ENCODE data around the gene GPATCH3. TPM values are rescaled to one million over a fixed set of nuclear protein-coding genes. Genes with fewer than 3 reads are reported as not detected.

The GPATCH3 gene
- total RNA-seq, 1 donor from 2014 or later: 23.9 TPM

DNA sequence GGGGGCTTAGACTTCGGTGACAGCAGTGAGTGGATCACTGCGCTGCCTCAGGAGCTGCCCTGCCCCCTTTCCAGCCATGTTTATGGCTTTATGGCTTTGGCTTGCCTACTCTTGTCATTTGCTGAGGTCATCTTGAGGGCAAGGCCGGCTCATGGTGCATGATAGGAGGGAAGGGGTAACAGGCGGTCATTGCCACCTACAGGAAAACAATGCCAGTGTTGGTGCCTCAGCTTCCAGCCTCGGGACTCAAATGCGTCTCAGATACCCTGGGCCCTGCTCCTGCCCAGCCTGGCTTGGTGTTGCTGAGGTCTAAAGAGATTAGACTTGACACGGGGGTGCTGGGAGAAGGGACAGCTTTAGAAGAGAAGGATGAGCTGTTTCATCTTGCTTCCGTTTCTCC, 45.5 kb upstream of the GPATCH3 start:
- DNase-seq (ENCODE audit: low spot score, unreplicated experiment): no peak
- Mint-ChIP-seq H3K4me1 (ENCODE audit: low read depth) (peaks cover 17% of the 10 kb centered on the region), H3K4me3 (ENCODE audit: low read depth) (peak overlapping the region; percentile 32), H3K27me3 (no peaks in the 10 kb centered on the region), H3K36me3 (ENCODE audit: insufficient read depth) (peaks cover 31% of the 10 kb centered on the region), H3K9me3 (ENCODE audit: low read depth) (no peaks in the 10 kb centered on the region), H3K27ac (peak overlapping the region; percentile 88)
- TF ChIP-seq, protein P1, sequence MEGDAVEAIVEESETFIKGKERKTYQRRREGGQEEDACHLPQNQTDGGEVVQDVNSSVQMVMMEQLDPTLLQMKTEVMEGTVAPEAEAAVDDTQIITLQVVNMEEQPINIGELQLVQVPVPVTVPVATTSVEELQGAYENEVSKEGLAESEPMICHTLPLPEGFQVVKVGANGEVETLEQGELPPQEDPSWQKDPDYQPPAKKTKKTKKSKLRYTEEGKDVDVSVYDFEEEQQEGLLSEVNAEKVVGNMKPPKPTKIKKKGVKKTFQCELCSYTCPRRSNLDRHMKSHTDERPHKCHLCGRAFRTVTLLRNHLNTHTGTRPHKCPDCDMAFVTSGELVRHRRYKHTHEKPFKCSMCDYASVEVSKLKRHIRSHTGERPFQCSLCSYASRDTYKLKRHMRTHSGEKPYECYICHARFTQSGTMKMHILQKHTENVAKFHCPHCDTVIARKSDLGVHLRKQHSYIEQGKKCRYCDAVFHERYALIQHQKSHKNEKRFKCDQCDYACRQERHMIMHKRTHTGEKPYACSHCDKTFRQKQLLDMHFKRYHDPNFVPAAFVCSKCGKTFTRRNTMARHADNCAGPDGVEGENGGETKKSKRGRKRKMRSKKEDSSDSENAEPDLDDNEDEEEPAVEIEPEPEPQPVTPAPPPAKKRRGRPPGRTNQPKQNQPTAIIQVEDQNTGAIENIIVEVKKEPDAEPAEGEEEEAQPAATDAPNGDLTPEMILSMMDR (IDR thresholded peaks at IDR 0.05; ENCODE audit: unreplicated experiment): no peak

- Mint-ChIP-seq H3K27me3 (no peaks in the 10 kb centered on the region), H3K4me1 (ENCODE audit: low read depth) (peaks cover 17% of the 10 kb centered on the region), H3K27ac (peak overlapping the region; percentile 88), H3K9me3 (ENCODE audit: low read depth) (no peaks in the 10 kb centered on the region), H3K4me3 (ENCODE audit: low read depth) (peak overlapping the region; percentile 32), H3K36me3 (ENCODE audit: insufficient read depth) (peaks cover 30% of the 10 kb centered on the region)
- DNase-seq (ENCODE audit: low spot score, unreplicated experiment): no peak
- TF ChIP-seq, protein P1 (IDR thresholded peaks at IDR 0.05; ENCODE audit: unreplicated experiment): no peak
Measured at GRCh38 chr1:26945138-26945537, 44.9 kb upstream of the GPATCH3 start.

DNA sequence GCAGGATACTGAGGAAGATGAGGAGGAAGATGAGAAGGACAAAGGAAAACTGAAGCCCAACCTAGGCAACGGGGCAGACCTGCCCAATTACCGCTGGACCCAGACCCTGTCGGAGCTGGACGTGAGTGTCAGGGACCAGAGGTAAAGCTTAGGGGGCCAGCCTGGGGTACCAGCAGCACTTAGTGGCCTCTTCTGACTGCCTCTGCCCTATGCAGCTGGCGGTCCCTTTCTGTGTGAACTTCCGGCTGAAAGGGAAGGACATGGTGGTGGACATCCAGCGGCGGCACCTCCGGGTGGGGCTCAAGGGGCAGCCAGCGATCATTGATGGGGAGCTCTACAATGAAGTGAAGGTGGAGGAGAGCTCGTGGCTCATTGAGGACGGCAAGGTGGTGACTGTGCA, 42.4 kb upstream of the GPATCH3 start:
- H3K36me3 Mint-ChIP-seq (ENCODE audit: insufficient read depth): peaks cover 24% of the 10 kb centered on the region
- peaks cover 14% of the 10 kb centered on the region for H3K4me1 Mint-ChIP-seq (ENCODE audit: low read depth)
- H3K9me3 Mint-ChIP-seq (ENCODE audit: low read depth): no peaks in the 10 kb centered on the region
- H3K27me3 Mint-ChIP-seq: no peaks in the 10 kb centered on the region
- H3K4me3 Mint-ChIP-seq (ENCODE audit: low read depth): no peak overlapping the region
- TF ChIP-seq, protein P1 (IDR thresholded peaks at IDR 0.05; ENCODE audit: unreplicated experiment): no peak
- peak overlapping the region; percentile 60 for H3K27ac Mint-ChIP-seq
- no peak for DNase-seq (ENCODE audit: low spot score, unreplicated experiment)

- Mint-ChIP-seq H3K36me3 (ENCODE audit: insufficient read depth) (peaks cover 23% of the 10 kb centered on the region), H3K27ac (peak overlapping the region; percentile 41), H3K9me3 (ENCODE audit: low read depth) (no peaks in the 10 kb centered on the region), H3K4me3 (ENCODE audit: low read depth) (no peak overlapping the region), H3K27me3 (no peaks in the 10 kb centered on the region), H3K4me1 (ENCODE audit: low read depth) (peaks cover 13% of the 10 kb centered on the region)
- TF ChIP-seq, protein P1 (IDR thresholded peaks at IDR 0.05; ENCODE audit: unreplicated experiment): no peak
- DNase-seq (ENCODE audit: low spot score, unreplicated experiment): no peak
Measured at GRCh38 chr1:26941311-26941710, 41.0 kb upstream of the GPATCH3 start.

DNA sequence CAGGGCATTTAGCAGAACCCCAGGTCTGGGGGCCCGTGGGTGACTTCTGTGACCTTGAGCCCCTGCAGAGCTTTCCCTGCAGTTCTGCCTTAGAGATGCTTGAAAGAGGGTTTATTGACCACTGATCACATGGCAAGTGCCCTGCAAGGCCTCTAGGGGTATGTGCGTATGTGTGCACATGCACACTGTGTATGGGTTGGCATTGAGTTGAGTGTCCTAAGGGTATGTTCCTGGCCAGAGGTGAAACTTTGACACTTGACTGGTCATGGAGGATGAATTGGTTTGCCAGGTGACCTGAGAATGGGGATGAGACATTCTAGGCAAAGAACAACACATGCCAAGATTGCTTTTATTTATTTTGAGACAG, 38.4 kb upstream of the GPATCH3 start:
- TF ChIP-seq, protein P1 (IDR thresholded peaks at IDR 0.05; ENCODE audit: unreplicated experiment): no peak

More for the DNA sequence above, 38.4 kb upstream of the GPATCH3 start:
- Mint-ChIP-seq H3K9me3 (ENCODE audit: low read depth) (no peaks in the 10 kb centered on the region), H3K27ac (no peak overlapping the region), H3K27me3 (no peaks in the 10 kb centered on the region), H3K4me3 (ENCODE audit: low read depth) (no peak overlapping the region), H3K36me3 (ENCODE audit: insufficient read depth) (peaks cover 20% of the 10 kb centered on the region), H3K4me1 (ENCODE audit: low read depth) (no peaks in the 10 kb centered on the region)
- DNase-seq (ENCODE audit: low spot score, unreplicated experiment): no peak

All from progenitor cell of endocrine pancreas (in vitro differentiated cells).